Spinal cord (tissue), 10 donors: ENCODE data around the gene TIMP3. TPM values are rescaled to one million over a fixed set of nuclear protein-coding genes. Genes with fewer than 3 reads are reported as not detected.
"Not testable (repeated sequence)": the region's sequence is repeated elsewhere in the genome, so short reads cannot be mapped to it uniquely, and the experiment has no call there.

Experiments
- DNase-seq, 6 donors: peaks; one replicate each; pipeline versions ENCODE4 v3.0.0 to v3.0.0-alpha.2; 2013 to 2015; ENCODE audit warnings: low spot score in 6 of 6, low read depth in 4 of 6
- H3K27ac ChIP-seq: one replicate; pipeline ENCODE4 v1.5.1; 2013; ENCODE audit warnings: low read depth, low read length, control low read depth
- H3K27me3 ChIP-seq: one replicate; pipeline ENCODE4 v1.6.1; 2013; ENCODE audit warnings: low read length; ENCODE audit not compliant: control insufficient read depth, insufficient read depth
- H3K36me3 ChIP-seq: one replicate; pipeline ENCODE4 v1.6.1; 2013; ENCODE audit warnings: low read length; ENCODE audit not compliant: control insufficient read depth, insufficient read depth
- H3K4me1 ChIP-seq: one replicate; pipeline ENCODE4 v1.6.1; 2013; ENCODE audit warnings: low read length; ENCODE audit not compliant: control insufficient read depth, insufficient read depth
- H3K4me3 ChIP-seq: one replicate; pipeline ENCODE4 v1.5.1; 2013; ENCODE audit warnings: low read depth, low read length, control low read depth
- H3K9me3 ChIP-seq: one replicate; pipeline ENCODE4 v1.6.1; 2013; ENCODE audit warnings: low read length; ENCODE audit not compliant: control insufficient read depth, insufficient read depth
- WGBS: methylation state at CpG from one replicate; pipeline ENCODE4 v1.1.5; 2013; ENCODE audit warnings: missing lambda C conversion rate; ENCODE audit not compliant: insufficient coverage; 5-methylcytosine and 5-hydroxymethylcytosine counted together
- polyA plus RNA-seq, 2 donors: library from polyadenylated mRNA; unstranded; fragments of 120-200 nt; gene quantifications; one replicate each; pipeline ENCODE4 v1.2.1, GENCODE V29; 2013; ENCODE audit not compliant: insufficient read length in 2 of 2
- total RNA-seq, 2 donors: library from RNA; depleted of rRNA in 1 of 2; stranded (reverse); fragments of 120-200 nt in 1 of 2; fragments of >200 nt in 1 of 2; gene quantifications; one replicate each; pipeline versions ENCODE4 v1.2.3 to v1.2.4, GENCODE V29; 2013 to 2014
- donor health status: healthy.

Gene TIMP3
- total and polyA plus RNA-seq, 4 donors: 182 to 353 (median 229) TPM

- Histone ChIP-seq H3K4me3 (no peak overlapping the region), H3K36me3 (peaks cover 5% of the 10 kb centered on the region), H3K4me1 (peaks cover 6% of the 10 kb centered on the region), H3K27me3 (no peaks in the 10 kb centered on the region), H3K9me3 (no peaks in the 10 kb centered on the region), H3K27ac (no peak overlapping the region)
- no peak for DNase-seq
- 96% methylated on average over 3 of the region's 4 CpGs for WGBS
Observed at GRCh38 chr22:32866953-32867352, 65.4 kb downstream of the TIMP3 start.

GRCh38 chr22:32868946-32869345 is 67.4 kb downstream of the TIMP3 start:
- Histone ChIP-seq H3K9me3 (no peaks in the 10 kb centered on the region), H3K27me3 (no peaks in the 10 kb centered on the region), H3K36me3 (no peaks in the 10 kb centered on the region), H3K27ac (no peak overlapping the region), H3K4me1 (no peaks in the 10 kb centered on the region), H3K4me3 (no peak overlapping the region)
- no peak for DNase-seq
- 82% methylated on average over 5 of the region's 6 CpGs for WGBS

- Histone ChIP-seq H3K9me3 (no peaks in the 10 kb centered on the region), H3K27me3 (no peaks in the 10 kb centered on the region), H3K27ac (no peak overlapping the region), H3K4me1 (peaks cover 4% of the 10 kb centered on the region), H3K4me3 (no peak overlapping the region), H3K36me3 (no peaks in the 10 kb centered on the region)
- no peak for DNase-seq
Observed at GRCh38 chr22:32870474-32870873, 69.0 kb downstream of the TIMP3 start.

GRCh38 chr22:32873604-32874003 is 72.1 kb downstream of the TIMP3 start:
- H3K36me3 ChIP-seq, H3K4me3 ChIP-seq, H3K9me3 ChIP-seq, H3K4me1 ChIP-seq, H3K27me3 ChIP-seq, H3K27ac ChIP-seq, DNase-seq: not testable (repeated sequence)
- WGBS: 92% methylated on average over 4 of the region's 5 CpGs

GRCh38 chr22:32874385-32874784 is 72.9 kb downstream of the TIMP3 start:
- no peaks in the 10 kb centered on the region for H3K9me3 ChIP-seq
- 86% methylated on average over 2 of the region's 4 CpGs for WGBS

GRCh38 chr22:32874976-32875375 is 73.5 kb downstream of the TIMP3 start:
- H3K9me3 ChIP-seq: no peaks in the 10 kb centered on the region
- peaks cover 4% of the 10 kb centered on the region for H3K4me1 ChIP-seq
- no peak for DNase-seq
- H3K36me3 ChIP-seq: no peaks in the 10 kb centered on the region
- H3K4me3 ChIP-seq: no peak overlapping the region
- H3K27me3 ChIP-seq: no peaks in the 10 kb centered on the region
- H3K27ac ChIP-seq: no peak overlapping the region
- 63% methylated on average over 5 of the region's 10 CpGs for WGBS

More at GRCh38 chr22:32874385-32874784, 72.9 kb downstream of the TIMP3 start:
- Histone ChIP-seq H3K36me3 (no peaks in the 10 kb centered on the region), H3K27me3 (no peaks in the 10 kb centered on the region), H3K27ac (no peak overlapping the region), H3K4me3 (no peak overlapping the region), H3K4me1 (peaks cover 4% of the 10 kb centered on the region)
- no peak for DNase-seq

- Histone ChIP-seq H3K27me3 (no peaks in the 10 kb centered on the region), H3K4me1 (peaks cover 16% of the 10 kb centered on the region), H3K4me3 (no peak overlapping the region), H3K27ac (no peak overlapping the region), H3K9me3 (no peaks in the 10 kb centered on the region), H3K36me3 (no peaks in the 10 kb centered on the region)
- WGBS: no CpG with 5 or more reads among the region's 2 CpGs
- DNase-seq: no peak
Observed at GRCh38 chr22:32876516-32876915, 75.0 kb downstream of the TIMP3 start.

GRCh38 chr22:32877196-32877595 is 75.7 kb downstream of the TIMP3 start:
- no peak for DNase-seq
- no peak overlapping the region for H3K4me3 ChIP-seq
- H3K36me3 ChIP-seq: no peaks in the 10 kb centered on the region
- H3K27me3 ChIP-seq: no peaks in the 10 kb centered on the region
- H3K27ac ChIP-seq: no peak overlapping the region
- peaks cover 17% of the 10 kb centered on the region for H3K4me1 ChIP-seq
- no peaks in the 10 kb centered on the region for H3K9me3 ChIP-seq
- WGBS: 100% methylated on average over 1 of the region's 3 CpGs

- no peak overlapping the region for H3K27ac ChIP-seq
- H3K9me3 ChIP-seq: no peaks in the 10 kb centered on the region
- no peaks in the 10 kb centered on the region for H3K27me3 ChIP-seq
- 100% methylated on average over 1 of the region's 1 CpG for WGBS
- DNase-seq: no peak
- H3K36me3 ChIP-seq: no peaks in the 10 kb centered on the region
- H3K4me1 ChIP-seq: peaks cover 17% of the 10 kb centered on the region
- H3K4me3 ChIP-seq: no peak overlapping the region
Observed at GRCh38 chr22:32879550-32879949, 78.0 kb downstream of the TIMP3 start.

GRCh38 chr22:32880061-32880460 is 78.6 kb downstream of the TIMP3 start:
- H3K4me1 ChIP-seq: peaks cover 15% of the 10 kb centered on the region
- 88% methylated on average over 1 of the region's 2 CpGs for WGBS
- no peak for DNase-seq

More at GRCh38 chr22:32880061-32880460, 78.6 kb downstream of the TIMP3 start:
- H3K9me3 ChIP-seq: no peaks in the 10 kb centered on the region
- no peak overlapping the region for H3K4me3 ChIP-seq
- H3K36me3 ChIP-seq: no peaks in the 10 kb centered on the region
- H3K27ac ChIP-seq: no peak overlapping the region
- H3K27me3 ChIP-seq: no peaks in the 10 kb centered on the region
